NCI-H2107 treated with DMSO at 0.1 percent for 48 hours (cell line): Measurements from ENCODE around the gene KCNMB2.

Experiments
- DNase-seq: peaks from one replicate; lab custom pipeline; 2025; ENCODE audit not compliant: unreplicated experiment; lab: John Stamatoyannopoulos, UW

The KCNMB2 gene

GRCh38 chr3:178802259-178802658, 266.0 kb downstream of the KCNMB2 start:
- no peak for DNase-seq

- DNase-seq, result no peak
These were observed 266.9 kb downstream of the KCNMB2 start for GRCh38 chr3:178802993-178803693.

- no peak for DNase-seq
These were observed 268.4 kb downstream of the KCNMB2 start for GRCh38 chr3:178804606-178805005.

- no peak for DNase-seq
These were observed 269.5 kb downstream of the KCNMB2 start for GRCh38 chr3:178805741-178806140.

GRCh38 chr3:178806651-178807050, 270.4 kb downstream of the KCNMB2 start:
- DNase-seq, result no peak

GRCh38 chr3:178807694-178808093, 271.5 kb downstream of the KCNMB2 start:
- no peak for DNase-seq

GRCh38 chr3:178808748-178809147, 272.5 kb downstream of the KCNMB2 start:
- no peak for DNase-seq

- no peak for DNase-seq
These were observed 273.9 kb downstream of the KCNMB2 start for GRCh38 chr3:178810181-178810580.

- no peak for DNase-seq
These were observed 286.5 kb downstream of the KCNMB2 start for GRCh38 chr3:178822722-178823121.

- DNase-seq, result no peak
These were observed 286.9 kb downstream of the KCNMB2 start for GRCh38 chr3:178823150-178823549.

GRCh38 chr3:178823591-178824246, 287.5 kb downstream of the KCNMB2 start:
- no peak for DNase-seq

- DNase-seq, result no peak
These were observed 290.3 kb downstream of the KCNMB2 start for GRCh38 chr3:178826435-178827123.

- DNase-seq, result no peak
These were observed 291.1 kb downstream of the KCNMB2 start for GRCh38 chr3:178827285-178827856.

- DNase-seq, result no peak
These were observed 297.5 kb downstream of the KCNMB2 start for GRCh38 chr3:178833695-178834094.

GRCh38 chr3:178835033-178835432, 298.8 kb downstream of the KCNMB2 start:
- DNase-seq, result no peak

GRCh38 chr3:178837512-178837911, 301.3 kb downstream of the KCNMB2 start:
- DNase-seq, result no peak

GRCh38 chr3:178840586-178840985, 304.4 kb downstream of the KCNMB2 start:
- DNase-seq, result no peak

- DNase-seq, result no peak
These were observed 304.8 kb downstream of the KCNMB2 start for GRCh38 chr3:178841011-178841410.

GRCh38 chr3:178844916-178845315, 308.7 kb downstream of the KCNMB2 start:
- DNase-seq, result no peak

- DNase-seq, result no peak
These were observed 309.3 kb downstream of the KCNMB2 start for GRCh38 chr3:178845420-178846118.

- DNase-seq, result no peak
These were observed 311.0 kb downstream of the KCNMB2 start for GRCh38 chr3:178847190-178847589.
